HTR-8/SVneo (cell line): ENCODE data around the gene HPX.

Experiments
- DNase-seq: peaks from one replicate; pipeline ENCODE4 v3.0.0; 2011; ENCODE audit warnings: low spot score, mixed read lengths; ENCODE audit not compliant: insufficient read length
- FAIRE-seq: peaks from 2 replicates; lab custom pipeline; 2011; peaks lifted over from hg19 to GRCh38; lab: Jason Lieb, UNC

Gene HPX

GRCh38 chr11:6419009-6419631 lies 21.7 kb downstream of the HPX start, which contains the start of gene APBB1:
APBB1 (minus strand) TSS chr11:6419094; CDS start chr11:6411347, 7,747 bp downstream.
- FAIRE-seq (no peak), DNase-seq (peak; percentile 68)

- DNase-seq (peak; percentile 22), FAIRE-seq (peak; percentile 58)
Observed at GRCh38 chr11:6418557-6419008, 22.2 kb downstream of the HPX start.

- peak; percentile 52 for FAIRE-seq
- DNase-seq = no peak
Observed at GRCh38 chr11:6417907-6418556, 22.8 kb downstream of the HPX start.

- DNase-seq (no peak), FAIRE-seq (peak; percentile 67)
Observed at GRCh38 chr11:6415797-6416196, 25.0 kb downstream of the HPX start.

GRCh38 chr11:6414874-6415328 lies 25.9 kb downstream of the HPX start:
- DNase-seq (no peak), FAIRE-seq (no peak)

- DNase-seq (no peak), FAIRE-seq (no peak)
Observed at GRCh38 chr11:6413791-6414201, 27.0 kb downstream of the HPX start.

- FAIRE-seq (no peak), DNase-seq (no peak)
Observed at GRCh38 chr11:6411594-6412031, 29.2 kb downstream of the HPX start.

- DNase-seq (no peak), FAIRE-seq (no peak)
Observed at GRCh38 chr11:6410695-6411430, 29.9 kb downstream of the HPX start.

GRCh38 chr11:6406370-6406769 lies 34.4 kb downstream of the HPX start:
- DNase-seq (no peak), FAIRE-seq (no peak)

- FAIRE-seq (no peak), DNase-seq (no peak)
Observed at GRCh38 chr11:6405846-6406245, 34.9 kb downstream of the HPX start.

GRCh38 chr11:6405052-6405667 lies 35.6 kb downstream of the HPX start:
- no peak for DNase-seq
- FAIRE-seq = no peak

- FAIRE-seq (peak; percentile 16), DNase-seq (no peak)
Observed at GRCh38 chr11:6404342-6405051, 36.3 kb downstream of the HPX start.

GRCh38 chr11:6403539-6403938 lies 37.2 kb downstream of the HPX start:
- DNase-seq (no peak), FAIRE-seq (no peak)

- DNase-seq = no peak
- no peak for FAIRE-seq
Observed at GRCh38 chr11:6402561-6402981, 38.2 kb downstream of the HPX start.

GRCh38 chr11:6402061-6402470 lies 38.7 kb downstream of the HPX start:
- FAIRE-seq = no peak

GRCh38 chr11:6401464-6401863 lies 39.3 kb downstream of the HPX start:
- DNase-seq (no peak), FAIRE-seq (no peak)

More at GRCh38 chr11:6402061-6402470, 38.7 kb downstream of the HPX start:
- DNase-seq = no peak

GRCh38 chr11:6400431-6401345 lies 40.1 kb downstream of the HPX start:
- FAIRE-seq (peak; percentile 9), DNase-seq (no peak)

GRCh38 chr11:6397636-6398035 lies 43.2 kb downstream of the HPX start:
- FAIRE-seq = peak; percentile 49
- no peak for DNase-seq

GRCh38 chr11:6397156-6397555 lies 43.6 kb downstream of the HPX start:
- FAIRE-seq (no peak), DNase-seq (no peak)
